HepG2 (cell line): ENCODE data around the gene SCYL1. TPM values are rescaled to one million over a fixed set of nuclear protein-coding genes. Genes with fewer than 3 reads are reported as not detected.
A peak's percentile ranks its signal among the peaks of the same experiment; 100 is the strongest.

Experiments used
- BHLHE40 ChIP-seq: IDR thresholded peaks from 2 replicates; pipeline ENCODE4 v1.6.1; 2011; ENCODE audit warnings: low read length, improper control_type of control experiment
- EED ChIP-seq: sonication (generic); formaldehyde crosslinking; IDR thresholded peaks from 2 replicates; pipeline ENCODE4 v1.5.0; 2020; ENCODE audit warnings: mild to moderate bottlenecking, missing genetic modification reagents
- HDAC2 ChIP-seq: sonication (generic); formaldehyde crosslinking; IDR thresholded peaks from 2 replicates; pipeline ENCODE4 v1.4.0; 2020; ENCODE audit warnings: missing genetic modification reagents
- HNF4G ChIP-seq, 2 experiments: sonication (generic) in 1 of 2; formaldehyde crosslinking in 1 of 2; IDR thresholded peaks; 2 replicates each; pipeline versions ENCODE4 v1.4.0 to v1.6.1; 2011 to 2020; ENCODE audit warnings: borderline replicate concordance in 2 of 2, low read depth in 2 of 2, mild to moderate bottlenecking in 2 of 2, low read length in 1 of 2, missing genetic modification reagents in 1 of 2, moderate library complexity in 1 of 2
- HNRNPK ChIP-seq: fragments of 200-400 bp; formaldehyde crosslinking; IDR thresholded peaks from 2 replicates; pipeline ENCODE4 v1.6.1; 2018; ENCODE audit warnings: low read length, low read depth, moderate library complexity, mild to moderate bottlenecking; ENCODE audit not compliant: poor library complexity, severe bottlenecking
- HOXD1 ChIP-seq: sonication (generic); formaldehyde crosslinking; IDR thresholded peaks from 2 replicates; pipeline ENCODE4 v1.5.0; 2020; ENCODE audit warnings: missing genetic modification reagents
- KDM4B ChIP-seq: sonication (generic); formaldehyde crosslinking; IDR thresholded peaks from 2 replicates; pipeline ENCODE4 v1.4.0; 2020; ENCODE audit warnings: missing genetic modification reagents
- MAX ChIP-seq: IDR thresholded peaks from 2 replicates; pipeline ENCODE4 v1.6.1; 2012; ENCODE audit warnings: inconsistent platforms
- MAZ ChIP-seq, 2 experiments: sonication (generic) in 1 of 2; formaldehyde crosslinking in 1 of 2; IDR thresholded peaks; 2 replicates each; pipeline versions ENCODE4 v1.5.0 to v1.6.1; 2012 to 2020; ENCODE audit warnings: low read depth in 2 of 2, mild to moderate bottlenecking in 2 of 2, borderline replicate concordance in 1 of 2, improper control_type of control experiment in 1 of 2, low read length in 1 of 2, missing genetic modification reagents in 1 of 2, moderate library complexity in 1 of 2
- MTF2 ChIP-seq: sonication (generic); formaldehyde crosslinking; IDR thresholded peaks from 2 replicates; pipeline ENCODE4 v1.5.0; 2020; ENCODE audit warnings: missing genetic modification reagents, borderline replicate concordance
- MXI1 ChIP-seq: IDR thresholded peaks from 3 replicates; pipeline ENCODE4 v1.6.1; 2012; ENCODE audit warnings: low read depth, low read length, inconsistent platforms, borderline replicate concordance
- RARA ChIP-seq: IDR thresholded peaks from 2 replicates; pipeline ENCODE4 v1.6.1; 2016; ENCODE audit warnings: missing genetic modification reagents, missing compliant biosample characterization
- RBM39 ChIP-seq: fragments of 200-400 bp; formaldehyde crosslinking; IDR thresholded peaks from one replicate; pipeline ENCODE4 v1.6.1; 2018; ENCODE audit warnings: antibody characterized with exemption, mild to moderate bottlenecking, low read depth, low read length; ENCODE audit not compliant: poor library complexity, severe bottlenecking
- REL ChIP-seq: sonication (generic); formaldehyde crosslinking; conservative IDR thresholded peaks from 2 replicates; pipeline ENCODE4 v1.8.0; 2022; ENCODE audit warnings: mild to moderate bottlenecking, missing genetic modification reagents, moderate library complexity
- SOX13 ChIP-seq, 3 experiments: fragments of 450-650 bp in 1 of 3; sonication (generic) in 1 of 3; formaldehyde crosslinking in 1 of 3; IDR thresholded peaks in 2 of 3; conservative IDR thresholded peaks in 1 of 3; 2 replicates each; pipeline versions ENCODE4 v1.5.0 to v1.6.1; 2016 to 2020; ENCODE audit warnings: antibody characterized with exemption in 1 of 3, mild to moderate bottlenecking in 1 of 3, missing compliant biosample characterization in 1 of 3, missing genetic modification reagents in 1 of 3, moderate library complexity in 1 of 3
- THAP11 ChIP-seq: IDR thresholded peaks from 2 replicates; pipeline ENCODE4 v1.6.1; 2016; ENCODE audit warnings: missing biosample characterization, missing genetic modification reagents
- YY1 ChIP-seq: IDR thresholded peaks from 2 replicates; pipeline ENCODE4 v1.6.1; 2011; ENCODE audit warnings: low read length, low read depth, moderate library complexity, mild to moderate bottlenecking; ENCODE audit not compliant: insufficient read depth, insufficient replicate concordance
- ZBTB7A ChIP-seq: sonication (generic); formaldehyde crosslinking; IDR thresholded peaks from 2 replicates; pipeline ENCODE4 v1.8.0; 2022; ENCODE audit warnings: mild to moderate bottlenecking, missing genetic modification reagents
- ZNF567 ChIP-seq: sonication (generic); formaldehyde crosslinking; IDR thresholded peaks from 2 replicates; pipeline ENCODE4 v1.8.1; 2023; ENCODE audit warnings: mild to moderate bottlenecking, missing genetic modification reagents, borderline replicate concordance
- ZSCAN22 ChIP-seq: sonication (generic); formaldehyde crosslinking; IDR thresholded peaks from 2 replicates; pipeline ENCODE4 v1.4.0; 2020; ENCODE audit warnings: mild to moderate bottlenecking, missing genetic modification reagents
- polyA plus RNA-seq, 8 experiments: library from polyadenylated mRNA; depleted of rRNA in 3 of 8; stranded (reverse) in 7 of 8; unstranded in 1 of 8; fragments of >200 nt; fragmentation: Illumina TruSeq in 4 of 8; extraction: Trizol in 4 of 8; gene quantifications; 2 replicates each; pipeline versions ENCODE4 v1.2.1 to v1.2.3, GENCODE V29; 2011 to 2016; ENCODE audit warnings: low read depth in 4 of 8, missing spikeins in 1 of 8, mixed read lengths in 1 of 8; ENCODE audit not compliant: insufficient read depth in 1 of 8
- total RNA-seq, 5 experiments: library from RNA; depleted of rRNA; stranded (reverse); fragments of >200 nt; fragmentation: Illumina TruSeq; extraction: Trizol; gene quantifications; 2 replicates each; pipeline ENCODE4 v1.2.3, GENCODE V29; 2016; ENCODE audit warnings: low read depth in 1 of 5
- TF ChIP-seq, protein P1 (sequence below): sonication (generic); formaldehyde crosslinking; IDR thresholded peaks from 2 replicates; pipeline ENCODE4 v1.8.0; 2022; ENCODE audit warnings: missing genetic modification reagents, mild to moderate bottlenecking, moderate library complexity, borderline replicate concordance

Gene SCYL1
- total and polyA plus RNA-seq, 2 of the 13 experiments (the other 11 are each of a cell fraction or from before 2014, with no cell fraction given), result 65.9 to 103 TPM

- TF ChIP-seq, protein P1, sequence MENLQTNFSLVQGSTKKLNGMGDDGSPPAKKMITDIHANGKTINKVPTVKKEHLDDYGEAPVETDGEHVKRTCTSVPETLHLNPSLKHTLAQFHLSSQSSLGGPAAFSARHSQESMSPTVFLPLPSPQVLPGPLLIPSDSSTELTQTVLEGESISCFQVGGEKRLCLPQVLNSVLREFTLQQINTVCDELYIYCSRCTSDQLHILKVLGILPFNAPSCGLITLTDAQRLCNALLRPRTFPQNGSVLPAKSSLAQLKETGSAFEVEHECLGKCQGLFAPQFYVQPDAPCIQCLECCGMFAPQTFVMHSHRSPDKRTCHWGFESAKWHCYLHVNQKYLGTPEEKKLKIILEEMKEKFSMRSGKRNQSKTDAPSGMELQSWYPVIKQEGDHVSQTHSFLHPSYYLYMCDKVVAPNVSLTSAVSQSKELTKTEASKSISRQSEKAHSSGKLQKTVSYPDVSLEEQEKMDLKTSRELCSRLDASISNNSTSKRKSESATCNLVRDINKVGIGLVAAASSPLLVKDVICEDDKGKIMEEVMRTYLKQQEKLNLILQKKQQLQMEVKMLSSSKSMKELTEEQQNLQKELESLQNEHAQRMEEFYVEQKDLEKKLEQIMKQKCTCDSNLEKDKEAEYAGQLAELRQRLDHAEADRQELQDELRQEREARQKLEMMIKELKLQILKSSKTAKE (CRISPR knock-in tag), result no peak; the same call in 1 of the 2 replicates
- TF ChIP-seq MAZ (IDR thresholded peaks at IDR 0.05; ENCODE audit: borderline replicate concordance, low read depth, low read length) (0 out of 2 replicates have a peak, but pooled peaks have one; percentile 29), MAZ (CRISPR knock-in tag; IDR thresholded peaks at IDR 0.05; ENCODE audit: low read depth) (peak; percentile 48), MAX (peak; percentile 51; the same call in 1 of the 2 replicates), KDM4B (CRISPR knock-in tag) (0 out of 2 replicates have a peak, but pooled peaks have one; percentile 26), HDAC2 (CRISPR knock-in tag) (peak; percentile 41; the same call in 1 of the 2 replicates), MTF2 (CRISPR knock-in tag) (no peak), ZNF567 (CRISPR knock-in tag) (no peak), SOX13 (IDR thresholded peaks at IDR 0.05) (no peak), SOX13 (CRISPR knock-in tag; conservative IDR thresholded peaks at IDR 0.05 in 1 of 2, IDR thresholded peaks at IDR 0.05 in 1 of 2) (peak in 1 of 2 experiments; percentile 23; a peak in 1 of 4 replicates), ZBTB7A (peak; percentile 52), RARA (CRISPR knock-in tag) (peak; percentile 70), BHLHE40 (peak; percentile 71), REL (CRISPR knock-in tag) (0 out of 2 replicates have a peak, but pooled peaks have one; percentile 10), ZSCAN22 (CRISPR knock-in tag) (no peak), THAP11 (CRISPR knock-in tag) (peak; percentile 36; the same call in 1 of the 2 replicates), YY1 (peak; percentile 30), EED (CRISPR knock-in tag) (peak; percentile 52), RBM39 (peak; percentile 68), MXI1 (peak; percentile 45; the same call in 1 of the 3 replicates), HNF4G (IDR thresholded peaks at IDR 0.05; ENCODE audit: borderline replicate concordance, low read depth, low read length) (0 out of 2 replicates have a peak, but pooled peaks have one; percentile 6), HNF4G (CRISPR knock-in tag; IDR thresholded peaks at IDR 0.05; ENCODE audit: borderline replicate concordance, low read depth) (peak; percentile 69; the same call in 1 of the 2 replicates), HOXD1 (CRISPR knock-in tag) (peak; percentile 34; the same call in 1 of the 2 replicates), HNRNPK (peak; percentile 40)
Observed at GRCh38 chr11:65489035-65489705, 35.7 kb upstream of the SCYL1 start (continued).
